Activated CD4-positive, alpha-beta T cell treated with anti-CD3 and anti-CD28 coated beads, Interleukin-2, Interleukin-4, amounts not matched to agents 100 ng/mL and 50 ng/mL, durations not matched to agents 16 hours and 8 hours (primary cell): ENCODE results near the gene DOCK1.

Experiments used
- DNase-seq: peaks from one replicate; pipeline ENCODE4 v3.0.0-alpha.2; 2020; ENCODE audit warnings: low spot score

DOCK1 gene

DNA sequence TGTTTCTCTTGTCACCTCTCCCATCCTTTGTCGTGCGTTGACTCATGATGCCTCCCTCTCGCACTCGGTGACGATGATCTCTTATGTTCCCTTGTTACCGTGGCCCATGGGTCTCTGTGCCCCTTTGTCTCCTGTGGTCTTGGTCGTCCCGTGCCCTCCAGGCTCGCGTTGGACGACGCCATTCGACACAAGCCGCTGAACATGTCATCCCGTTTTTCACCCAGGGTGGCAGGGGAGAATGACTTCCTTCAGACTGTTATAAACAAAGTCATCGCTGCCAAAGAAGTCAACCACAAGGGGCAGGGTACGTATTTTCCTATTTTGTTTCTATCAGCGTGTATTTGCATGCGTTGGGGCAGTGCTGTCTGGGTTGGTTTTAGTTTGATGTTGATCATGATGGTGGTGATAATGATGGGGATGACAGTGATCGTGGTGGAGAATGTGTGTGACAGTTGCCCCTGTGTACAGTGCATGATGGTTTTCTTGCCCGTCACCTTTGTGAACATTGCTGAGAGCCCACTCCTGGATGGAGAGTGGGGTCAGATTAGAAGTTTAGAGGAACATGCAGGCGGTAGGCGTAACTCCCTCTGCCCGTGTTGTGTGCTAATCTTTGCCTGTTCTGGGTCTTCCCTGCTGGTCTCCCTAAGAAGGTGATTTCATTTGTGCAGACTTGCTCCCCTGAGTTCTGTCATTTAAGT lies 107.0 kb downstream of the DOCK1 start:
- no peak for DNase-seq

DNA sequence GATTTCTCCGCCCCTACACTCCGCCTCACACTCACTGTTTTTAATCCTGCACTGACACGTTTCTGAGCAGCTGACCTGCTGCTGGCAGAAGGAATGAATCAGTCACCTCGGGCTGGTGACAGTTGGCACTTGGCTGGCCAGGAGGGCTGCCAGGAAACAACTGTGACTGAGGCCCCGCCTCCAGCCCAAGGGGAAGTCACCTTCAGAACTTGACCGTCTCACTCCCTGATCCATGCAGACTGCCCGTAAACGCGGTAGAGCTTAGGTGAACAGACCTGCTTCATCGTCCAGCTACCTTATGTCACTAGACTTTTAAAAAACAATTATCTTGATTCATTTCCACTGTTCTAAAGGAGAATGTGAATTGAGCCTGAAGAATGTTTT lies 107.5 kb downstream of the DOCK1 start:
- no peak for DNase-seq

DNA sequence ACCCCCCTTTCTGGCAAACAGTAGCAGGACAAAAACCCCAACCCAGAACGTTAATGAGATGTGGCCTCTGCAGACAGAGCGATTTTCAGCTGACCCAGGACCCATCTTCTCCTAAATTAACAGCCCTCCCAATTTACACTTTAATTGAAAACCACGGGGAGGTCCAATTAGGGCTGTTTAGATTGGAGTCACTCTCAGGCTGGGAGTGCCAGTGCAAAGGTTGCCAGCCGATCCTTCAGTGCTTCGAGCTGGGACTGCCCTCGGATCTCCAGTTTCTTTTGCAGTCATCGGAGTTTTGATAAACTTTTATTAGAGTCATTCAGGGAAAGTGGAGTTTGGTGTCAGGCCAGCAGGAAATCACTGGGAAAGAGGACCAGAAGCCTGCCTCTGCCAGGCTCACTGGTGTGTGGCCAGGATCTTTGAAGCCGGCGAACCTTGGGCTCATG lies 108.0 kb downstream of the DOCK1 start:
- DNase-seq = no peak

GRCh38 chr10:127013691-127014473 lies 108.7 kb downstream of the DOCK1 start:
- no peak for DNase-seq

- no peak for DNase-seq
Observed at GRCh38 chr10:127014671-127015070, 109.4 kb downstream of the DOCK1 start.

DNA sequence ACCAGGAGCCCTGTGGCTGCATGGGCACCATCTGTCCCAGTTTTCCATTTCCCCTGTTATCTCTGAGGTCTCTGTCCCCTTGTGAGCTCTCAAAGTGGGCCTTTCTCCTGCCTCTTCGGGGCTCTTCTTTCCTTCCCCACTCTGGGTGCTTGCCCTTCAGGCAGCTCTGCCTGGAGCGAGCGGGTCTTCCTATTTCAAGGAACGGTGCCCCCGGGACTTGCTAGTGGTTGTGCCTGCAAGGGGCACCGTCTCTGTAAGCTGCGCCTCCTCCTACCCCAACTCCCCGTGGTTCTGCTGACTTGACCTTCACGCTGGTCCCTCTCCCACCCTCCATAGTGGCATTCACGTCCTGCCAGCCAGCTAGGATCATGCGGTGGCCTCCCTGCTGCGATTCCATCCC lies 110.1 kb downstream of the DOCK1 start:
- no peak for DNase-seq

DNA sequence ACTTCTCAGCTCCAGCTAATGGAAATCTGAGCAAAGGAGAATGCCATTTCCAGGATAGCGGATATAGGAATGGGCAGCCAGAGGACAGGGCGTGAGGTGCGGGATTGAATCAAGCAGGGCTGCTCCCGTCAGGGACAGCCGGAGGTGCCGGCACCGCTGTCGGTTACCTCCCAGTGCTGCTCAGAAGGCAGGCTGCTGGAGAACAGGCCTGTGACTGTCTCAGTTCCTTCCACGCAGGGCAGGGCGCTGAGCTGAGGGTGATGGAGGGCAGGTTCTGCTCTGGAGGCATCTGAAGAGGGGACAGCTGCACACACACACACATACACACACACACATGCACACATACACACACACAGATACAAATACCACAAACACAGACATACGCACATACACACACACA lies 111.1 kb downstream of the DOCK1 start:
- DNase-seq = no peak

DNA sequence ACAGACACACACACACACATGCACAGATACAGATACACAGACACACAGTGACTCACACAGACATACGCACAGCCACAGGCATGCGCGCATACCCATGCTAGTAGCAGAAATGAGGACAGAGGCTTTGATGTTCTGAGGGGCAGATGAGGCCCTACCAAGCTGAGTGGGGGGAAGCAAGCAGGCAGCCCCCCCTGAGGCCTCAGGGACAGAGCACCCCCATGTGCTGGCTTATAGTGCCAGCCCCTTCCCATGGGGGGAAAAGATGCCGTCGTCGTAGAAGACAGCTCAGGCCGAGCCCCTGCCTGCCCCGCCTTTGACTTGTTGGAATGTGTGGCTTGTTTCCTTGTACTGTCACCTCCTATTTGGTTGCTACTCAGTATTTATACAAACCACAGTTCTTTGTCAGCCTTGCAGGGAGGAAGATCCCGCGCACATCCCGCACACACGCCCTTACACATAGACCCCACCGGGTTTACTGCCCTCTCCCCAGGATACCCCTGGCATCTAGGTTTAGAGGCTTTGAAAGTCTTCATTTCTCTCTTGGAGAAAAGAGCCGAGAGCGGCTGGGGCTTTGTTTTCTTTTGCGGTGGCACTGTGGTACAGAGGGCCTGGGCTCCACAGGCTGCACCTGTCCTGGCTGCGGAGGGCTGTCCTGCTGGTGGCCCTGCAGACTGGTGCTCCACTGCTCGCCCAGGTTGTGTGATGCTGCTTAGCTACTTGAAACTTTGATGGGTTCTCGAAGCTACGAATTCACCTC lies 112.5 kb downstream of the DOCK1 start:
- no peak for DNase-seq

DNA sequence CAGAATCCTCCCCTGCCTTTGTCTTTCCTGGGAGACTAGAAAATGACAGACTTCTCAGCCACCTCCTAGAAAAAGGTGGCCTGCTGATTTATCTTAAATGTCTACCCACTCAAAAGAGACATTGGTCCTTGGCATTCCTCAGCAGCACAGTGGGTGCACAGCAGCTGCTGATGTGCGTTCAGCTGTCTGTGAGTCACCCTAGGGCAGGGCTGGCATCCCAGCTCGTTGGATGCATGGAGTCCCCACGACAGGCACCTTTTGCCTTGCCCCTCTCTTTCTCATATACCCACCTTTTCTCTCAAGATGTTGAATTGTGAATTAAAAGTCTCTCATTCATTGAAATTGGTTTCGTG lies 113.0 kb downstream of the DOCK1 start:
- DNase-seq = no peak

GRCh38 chr10:127018766-127019165 lies 113.5 kb downstream of the DOCK1 start:
- DNase-seq = no peak

DNA sequence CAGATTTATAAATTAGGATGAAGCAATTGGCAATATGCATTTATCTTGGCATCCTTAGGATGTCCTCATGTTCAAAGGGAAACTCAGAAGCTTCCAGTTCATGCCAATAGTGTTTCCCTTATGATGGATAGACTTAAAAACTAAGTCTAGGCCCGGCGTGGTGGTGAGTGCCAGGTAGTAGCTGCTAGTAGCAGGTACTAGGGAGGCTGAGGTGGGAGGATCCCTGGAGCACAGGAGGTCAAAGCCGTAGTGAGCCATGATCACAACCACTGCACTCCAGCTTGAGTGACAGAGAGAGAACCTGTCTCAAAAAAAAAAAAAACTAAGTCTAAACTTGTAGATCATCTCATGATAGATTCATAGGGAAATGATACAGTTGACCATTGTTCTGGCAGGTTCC lies 115.0 kb downstream of the DOCK1 start:
- no peak for DNase-seq

- DNase-seq = no peak
Observed at GRCh38 chr10:127021801-127022200, 116.6 kb downstream of the DOCK1 start.

GRCh38 chr10:127024685-127025435 lies 119.6 kb downstream of the DOCK1 start:
- DNase-seq = no peak

- DNase-seq = no peak
Observed at GRCh38 chr10:127027786-127028185, 122.6 kb downstream of the DOCK1 start.

DNA sequence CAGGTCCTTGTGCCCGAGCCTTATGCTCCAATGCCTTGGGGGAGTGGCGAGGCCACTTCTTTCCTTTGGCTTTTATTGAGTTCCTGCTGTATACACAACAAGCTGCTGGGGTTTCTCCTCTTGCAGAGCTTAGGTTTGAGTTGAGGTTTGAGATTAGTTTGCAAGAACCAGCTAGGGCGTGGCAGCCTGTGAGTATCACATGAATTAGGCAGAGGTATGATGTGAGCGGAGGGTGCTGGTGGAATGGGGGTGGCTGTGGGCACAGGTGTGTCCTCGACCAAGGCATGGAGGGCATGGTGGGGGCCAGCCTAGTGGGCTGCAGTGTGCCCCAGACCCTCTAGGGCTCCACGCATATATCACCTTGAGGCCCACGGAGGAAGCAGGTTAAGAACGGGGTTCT lies 123.3 kb downstream of the DOCK1 start:
- no peak for DNase-seq

DNA sequence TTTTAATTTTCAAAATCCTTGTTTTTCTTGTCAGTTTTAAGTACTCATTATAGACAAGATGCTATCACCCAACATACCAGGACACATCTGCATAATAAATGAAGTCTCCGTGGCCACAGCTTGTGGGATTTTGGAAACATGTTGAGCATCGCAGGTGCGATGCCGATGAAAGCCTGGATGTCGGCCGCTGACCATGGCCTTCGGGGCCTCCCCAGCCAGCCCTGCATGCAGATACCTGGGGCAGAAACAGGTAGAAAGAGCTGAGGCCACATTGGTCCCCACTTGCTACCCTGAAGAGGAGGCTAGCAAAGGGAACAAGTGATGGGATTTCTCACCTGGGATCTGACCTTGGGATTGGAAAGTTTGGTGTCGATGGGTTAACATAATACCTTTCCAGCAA lies 123.8 kb downstream of the DOCK1 start:
- no peak for DNase-seq

DNA sequence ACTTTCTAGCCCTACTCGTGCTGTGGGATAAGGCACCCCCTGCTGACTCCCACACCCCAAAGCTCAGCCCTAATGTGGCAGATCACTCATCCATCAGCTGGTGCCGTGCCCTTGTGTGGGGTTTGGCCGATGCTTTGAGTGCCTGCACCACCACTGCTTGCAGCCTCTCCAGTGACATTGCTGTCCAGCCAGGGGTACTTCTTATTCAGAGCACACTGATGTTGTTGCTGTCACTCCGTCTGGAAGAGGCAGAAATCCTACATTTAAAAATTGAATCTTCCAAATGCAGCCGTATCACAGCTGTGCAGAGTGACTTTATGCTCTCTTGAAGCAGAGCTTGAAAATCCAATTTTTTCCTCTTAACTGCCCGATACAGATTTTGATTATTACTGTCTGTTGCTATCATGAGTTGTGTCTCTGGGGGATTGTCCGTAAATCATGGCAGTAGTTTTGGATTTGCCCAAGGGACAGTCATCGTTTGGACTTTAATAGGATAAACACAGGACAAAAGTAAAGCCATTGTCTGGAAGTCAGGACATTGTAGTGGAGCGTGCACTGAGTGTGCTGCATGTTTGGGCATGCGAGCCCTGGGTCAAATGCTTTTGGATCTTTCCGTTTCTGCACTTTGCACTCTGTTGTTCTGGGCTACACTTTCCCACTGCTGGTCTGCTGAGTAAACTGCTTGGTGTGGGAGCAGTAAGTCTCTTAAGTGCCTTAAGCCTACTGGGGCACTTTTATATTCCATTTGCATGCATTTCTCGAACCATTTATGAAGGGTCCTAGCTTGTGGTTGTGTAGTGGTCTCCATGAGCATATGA lies 128.2 kb downstream of the DOCK1 start:
- DNase-seq = no peak

GRCh38 chr10:127034034-127034633 lies 128.9 kb downstream of the DOCK1 start:
- no peak for DNase-seq

DNA sequence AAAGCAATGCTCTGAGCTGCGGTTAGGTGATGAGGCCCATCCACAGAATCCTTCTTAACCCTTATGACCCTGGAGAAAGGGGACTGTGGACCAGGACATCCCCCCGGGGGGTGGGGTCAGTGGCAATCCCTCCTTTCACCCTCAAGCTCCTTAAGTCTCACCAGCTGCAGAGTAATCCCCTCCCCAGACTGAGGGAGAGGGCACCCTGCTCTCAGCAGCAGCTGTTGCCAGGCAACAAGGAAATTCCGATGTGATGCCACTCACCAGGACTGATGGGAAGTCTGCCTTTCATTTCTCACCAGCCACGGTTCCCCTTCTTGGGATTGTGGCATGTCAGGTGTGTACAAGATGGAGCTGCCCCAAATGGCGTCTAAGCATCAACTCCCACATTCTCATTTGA lies 129.6 kb downstream of the DOCK1 start:
- no peak for DNase-seq

GRCh38 chr10:127035827-127036226 lies 130.6 kb downstream of the DOCK1 start:
- no peak for DNase-seq

DNA sequence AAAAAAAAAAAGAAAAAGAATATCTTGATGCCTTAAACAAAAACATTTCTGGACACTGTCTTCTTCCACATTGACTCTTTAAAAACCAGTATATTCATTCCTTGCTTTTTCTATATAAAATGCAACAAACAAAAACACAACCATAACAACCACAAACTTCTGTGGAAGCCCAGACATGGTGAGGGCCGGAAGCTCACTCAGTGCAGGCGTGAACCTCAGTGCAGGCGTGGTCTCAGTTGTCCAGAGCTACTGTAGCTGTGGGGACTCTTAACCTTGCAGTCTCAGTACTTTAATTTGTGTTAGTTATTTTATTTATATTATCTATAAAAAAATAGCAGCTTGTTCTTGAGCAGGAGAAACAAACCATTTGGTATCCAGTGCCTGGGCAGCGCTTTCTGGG lies 131.8 kb downstream of the DOCK1 start:
- no peak for DNase-seq
